Mucosa of stomach (tissue), 1 donor: Measurements from ENCODE around the gene ZNF785.
"Not testable (repeated sequence)": the region's sequence is repeated elsewhere in the genome, so short reads cannot be mapped to it uniquely, and the experiment has no call there.

Source experiments
- H3K27me3 ChIP-seq: one replicate; pipeline ENCODE4 v1.7.0; 2013; ENCODE audit warnings: mild to moderate bottlenecking, low read length; ENCODE audit not compliant: control insufficient read depth, insufficient read depth
- H3K36me3 ChIP-seq: one replicate; pipeline ENCODE4 v1.7.0; 2013; ENCODE audit warnings: low read length; ENCODE audit not compliant: control insufficient read depth, insufficient read depth
- H3K4me1 ChIP-seq: one replicate; pipeline ENCODE4 v1.7.0; 2013; ENCODE audit warnings: mild to moderate bottlenecking, low read length; ENCODE audit not compliant: control insufficient read depth, insufficient read depth
- H3K4me3 ChIP-seq: one replicate; pipeline ENCODE4 v1.7.0; 2013; ENCODE audit warnings: low read length
- H3K9ac ChIP-seq: one replicate; pipeline ENCODE4 v1.7.0; 2013; ENCODE audit warnings: mild to moderate bottlenecking, low read length, moderate library complexity
- H3K9me3 ChIP-seq: one replicate; pipeline ENCODE4 v1.7.0; 2013; ENCODE audit warnings: mild to moderate bottlenecking, low read length, moderate library complexity; ENCODE audit not compliant: control insufficient read depth
- donor health status: Pancreatic carcinoma.

ZNF785 gene

GRCh38 chr16:30540916-30541464 lies 44.5 kb downstream of the ZNF785 start:
- Histone ChIP-seq H3K9ac (peak overlapping the region; percentile 32), H3K4me1 (peaks cover 28% of the 10 kb centered on the region)
- H3K4me3 ChIP-seq, H3K27me3 ChIP-seq, H3K36me3 ChIP-seq, H3K9me3 ChIP-seq: not testable (repeated sequence)

DNA sequence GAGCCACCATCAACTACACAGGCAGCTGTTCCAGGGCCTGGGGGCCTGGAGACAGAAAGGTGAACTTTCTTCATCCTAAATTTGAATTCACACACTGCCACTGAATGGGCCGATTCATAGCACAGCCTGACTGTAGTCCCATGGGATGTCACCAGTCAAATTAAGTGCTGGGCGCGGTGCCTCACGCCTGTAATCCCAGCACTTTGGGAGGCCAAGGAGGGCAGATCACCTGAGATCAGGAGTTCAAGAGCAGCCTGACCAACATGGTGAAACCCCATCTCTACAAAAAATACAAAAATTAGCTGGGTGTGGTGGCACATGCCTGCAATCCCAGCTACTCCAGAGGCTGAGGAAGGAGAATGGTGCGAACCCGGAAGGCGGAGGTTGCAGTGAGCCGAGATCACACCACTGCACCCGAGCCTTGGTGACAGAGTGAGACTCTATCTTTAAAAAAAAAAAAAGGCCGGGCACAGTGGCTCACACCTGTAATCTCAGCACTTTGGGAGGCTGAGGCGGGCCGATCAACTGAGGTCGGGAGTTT lies 45.4 kb downstream of the ZNF785 start:
- peaks cover 36% of the 10 kb centered on the region for H3K4me1 ChIP-seq
- H3K9me3 ChIP-seq, H3K36me3 ChIP-seq, H3K27me3 ChIP-seq, H3K4me3 ChIP-seq: not testable (repeated sequence)
- H3K9ac ChIP-seq = peak overlapping the region; percentile 28

- Histone ChIP-seq H3K9me3 (no peaks in the 10 kb centered on the region), H3K9ac (peak overlapping the region; percentile 28), H3K36me3 (no peaks in the 10 kb centered on the region), H3K27me3 (no peaks in the 10 kb centered on the region), H3K4me3 (no peak overlapping the region), H3K4me1 (peaks cover 36% of the 10 kb centered on the region)
Observed at GRCh38 chr16:30539000-30539964, 46.2 kb downstream of the ZNF785 start.

- H3K36me3 ChIP-seq = not testable (repeated sequence)
- peak overlapping the region; percentile 97 for H3K9ac ChIP-seq
Observed at GRCh38 chr16:30536391-30537024, 49.0 kb downstream of the ZNF785 start.

GRCh38 chr16:30535777-30536190 lies 49.7 kb downstream of the ZNF785 start:
- no peaks in the 10 kb centered on the region for H3K9me3 ChIP-seq
- no peaks in the 10 kb centered on the region for H3K36me3 ChIP-seq
- peak overlapping the region; percentile 87 for H3K4me3 ChIP-seq
- peak overlapping the region; percentile 97 for H3K9ac ChIP-seq
- H3K4me1 ChIP-seq = peaks cover 33% of the 10 kb centered on the region
- H3K27me3 ChIP-seq = no peaks in the 10 kb centered on the region

More at GRCh38 chr16:30536391-30537024, 49.0 kb downstream of the ZNF785 start:
- not testable (repeated sequence) for H3K9me3 ChIP-seq, H3K4me3 ChIP-seq, H3K27me3 ChIP-seq
- H3K4me1 ChIP-seq = peaks cover 40% of the 10 kb centered on the region

GRCh38 chr16:30535106-30535776 lies 50.3 kb downstream of the ZNF785 start:
- peak overlapping the region; percentile 97 for H3K9ac ChIP-seq
- H3K4me1 ChIP-seq = peaks cover 32% of the 10 kb centered on the region
- no peaks in the 10 kb centered on the region for H3K36me3 ChIP-seq
- peak overlapping the region; percentile 87 for H3K4me3 ChIP-seq
- no peaks in the 10 kb centered on the region for H3K9me3 ChIP-seq
- no peaks in the 10 kb centered on the region for H3K27me3 ChIP-seq

DNA sequence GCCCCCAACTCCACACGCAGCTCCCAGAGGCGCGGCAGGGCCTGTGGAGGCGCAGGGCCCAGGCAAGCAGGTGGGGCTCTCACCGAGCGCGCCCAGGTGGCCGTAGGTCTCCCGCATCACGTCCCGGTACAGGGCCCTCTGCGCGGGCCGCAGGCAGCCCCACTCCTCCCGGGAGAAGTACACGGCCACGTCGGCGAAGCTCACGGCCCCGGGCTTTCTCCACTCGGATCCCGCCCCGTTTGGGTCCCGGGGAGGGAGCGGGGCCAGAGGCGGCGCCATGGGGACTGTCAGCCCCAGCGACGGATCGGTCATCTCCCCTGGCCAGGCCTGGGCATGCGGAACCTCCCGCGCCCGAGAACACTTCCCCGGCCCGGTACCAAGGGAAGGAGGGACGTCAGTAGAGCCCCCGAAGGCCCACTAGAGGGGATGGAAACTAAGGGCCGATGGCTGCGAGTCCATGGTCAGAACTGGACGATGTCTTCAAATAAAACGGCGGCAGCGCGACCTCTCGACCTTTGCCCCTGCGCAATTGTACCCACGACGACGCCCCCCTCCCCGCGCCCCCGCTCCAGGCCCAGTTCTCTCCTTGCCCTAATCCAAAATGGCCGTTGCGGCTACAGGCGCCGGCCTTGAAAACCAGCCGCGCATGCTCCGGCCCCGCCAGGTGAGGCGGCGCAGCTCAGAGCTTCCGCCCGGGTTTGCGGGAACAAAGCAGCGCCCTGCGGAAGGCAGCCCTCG lies 51.0 kb downstream of the ZNF785 start, which contains the start of gene ZNF747:
ZNF747 (minus strand) TSS at position 491 of the 738 bp plus-strand sequence; CDS start at position 312, 179 bp downstream.
- Histone ChIP-seq H3K9me3 (no peaks in the 10 kb centered on the region), H3K9ac (peak within 1 kb of the TSS; percentile 97), H3K4me3 (peak within 1 kb of the TSS; percentile 87), H3K27me3 (no peaks in the 10 kb centered on the region), H3K36me3 (no peaks in the 10 kb centered on the region), H3K4me1 (peaks cover 26% of the 10 kb centered on the region)

- peak overlapping the region; percentile 97 for H3K9ac ChIP-seq
- H3K27me3 ChIP-seq = no peaks in the 10 kb centered on the region
- peaks cover 21% of the 10 kb centered on the region for H3K4me1 ChIP-seq
- H3K9me3 ChIP-seq = no peaks in the 10 kb centered on the region
- peak overlapping the region; percentile 87 for H3K4me3 ChIP-seq
- H3K36me3 ChIP-seq = no peaks in the 10 kb centered on the region
Observed at GRCh38 chr16:30533748-30534367, 51.6 kb downstream of the ZNF785 start.

DNA sequence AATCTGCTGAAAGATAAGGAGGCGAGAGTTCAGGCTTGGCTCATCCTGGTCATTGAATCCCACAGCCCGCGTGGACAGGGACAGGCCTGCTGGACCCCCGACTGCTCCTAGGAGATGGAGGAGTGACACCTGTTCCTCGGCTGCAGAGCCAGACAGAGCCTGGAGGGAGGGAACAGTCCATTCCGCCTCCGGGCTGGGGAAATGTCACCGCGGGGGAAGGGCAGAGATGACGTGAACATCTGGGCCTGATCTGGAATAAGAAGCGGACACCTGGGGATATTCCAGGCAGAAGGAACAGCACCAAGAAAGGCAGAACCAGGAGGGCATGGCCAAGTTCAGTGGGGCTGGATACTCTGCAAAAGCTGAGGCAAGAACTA lies 52.4 kb downstream of the ZNF785 start:
- Histone ChIP-seq H3K36me3 (no peaks in the 10 kb centered on the region), H3K4me1 (peaks cover 27% of the 10 kb centered on the region), H3K4me3 (no peak overlapping the region), H3K9me3 (no peaks in the 10 kb centered on the region), H3K9ac (peak overlapping the region; percentile 97), H3K27me3 (no peaks in the 10 kb centered on the region)

GRCh38 chr16:30532285-30533145 lies 53.0 kb downstream of the ZNF785 start:
- peak overlapping the region; percentile 97 for H3K9ac ChIP-seq
- H3K27me3 ChIP-seq = no peaks in the 10 kb centered on the region

More at GRCh38 chr16:30532285-30533145, 53.0 kb downstream of the ZNF785 start:
- H3K9me3 ChIP-seq = no peaks in the 10 kb centered on the region
- H3K36me3 ChIP-seq = no peaks in the 10 kb centered on the region
- H3K4me3 ChIP-seq = no peak overlapping the region
- H3K4me1 ChIP-seq = peaks cover 33% of the 10 kb centered on the region
